Lower leg skin (tissue), 3 donors: ENCODE results near the gene ZNF385B.

Experiments
- CTCF ChIP-seq, 3 donors: fragments of 450-650 bp; IDR thresholded peaks; one replicate each; pipeline ENCODE4 v1.5.1; 2016; ENCODE audit warnings: antibody characterized with exemption in 3 of 3, mild to moderate bottlenecking in 3 of 3, moderate library complexity in 2 of 3
- POLR2A ChIP-seq, 2 donors: fragments of 450-650 bp; IDR thresholded peaks; one replicate each; pipeline ENCODE4 v1.6.1; 2016 to 2017; ENCODE audit warnings: antibody characterized with exemption in 2 of 2, mild to moderate bottlenecking in 1 of 2, moderate library complexity in 1 of 2

GRCh38 chr2:179593323-179593722 lies 268.1 kb downstream of the ZNF385B start:
- TF ChIP-seq POLR2A (IDR thresholded peaks at IDR 0.05) (no peak), CTCF (IDR thresholded peaks at IDR 0.05) (no peak)
